ENCODE measurements around the gene MRPL21.

GRCh38 chr11:68908273-68908672 is 4.6 kb upstream of the MRPL21 start:
- TF ChIP-seq CTCF (IDR thresholded peaks at IDR 0.05), result no peak
- no peak for TF ChIP-seq EZH2 (IDR thresholded peaks at IDR 0.05; ENCODE audit: borderline replicate concordance, insufficient read depth, low read depth, low read length, poor library complexity, severe bottlenecking)
